ENCODE data around the gene CRTAC1.

CRTAC1 gene

DNA sequence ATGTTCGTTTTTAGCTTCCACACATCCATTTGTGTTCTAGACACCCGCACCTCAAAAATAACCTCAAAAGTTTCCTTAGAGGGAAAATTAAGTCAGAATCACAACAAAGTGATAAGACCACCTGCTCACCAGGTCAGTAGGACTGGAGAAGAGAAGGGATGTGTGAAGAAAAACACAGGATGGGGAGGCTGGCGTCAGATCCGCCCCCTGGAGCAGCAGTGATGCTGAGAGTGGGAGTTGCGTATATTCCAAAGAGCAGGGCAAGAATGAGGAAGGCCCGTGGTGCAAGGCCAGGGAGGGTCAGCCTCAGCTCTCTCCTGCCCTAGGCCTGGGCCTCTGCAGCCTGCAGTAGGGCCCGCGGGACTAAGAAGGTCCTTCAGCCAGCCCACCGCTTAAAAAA lies 28.7 kb downstream of the CRTAC1 start:
- H3K4me1 ChIP-seq (ENCODE audit: insufficient read depth, low read length): no peaks in the 10 kb centered on the region
- no peak overlapping the region for H3K9ac ChIP-seq (ENCODE audit: low read length)
- no peak overlapping the region for H3K4me3 ChIP-seq (ENCODE audit: low read depth in 1 of 2, low read length in 2 of 2)
- no peak overlapping the region for H3K27ac ChIP-seq (ENCODE audit: low read depth, low read length)
- no peaks in the 10 kb centered on the region for H3K27me3 ChIP-seq (ENCODE audit: control insufficient read depth in 1 of 2, insufficient read depth in 2 of 2, low read length in 2 of 2)
- H3K9me3 ChIP-seq (ENCODE audit: low read length): no peaks in the 10 kb centered on the region
- H3K36me3 ChIP-seq (ENCODE audit: insufficient read depth, low read length): no peaks in the 10 kb centered on the region

DNA sequence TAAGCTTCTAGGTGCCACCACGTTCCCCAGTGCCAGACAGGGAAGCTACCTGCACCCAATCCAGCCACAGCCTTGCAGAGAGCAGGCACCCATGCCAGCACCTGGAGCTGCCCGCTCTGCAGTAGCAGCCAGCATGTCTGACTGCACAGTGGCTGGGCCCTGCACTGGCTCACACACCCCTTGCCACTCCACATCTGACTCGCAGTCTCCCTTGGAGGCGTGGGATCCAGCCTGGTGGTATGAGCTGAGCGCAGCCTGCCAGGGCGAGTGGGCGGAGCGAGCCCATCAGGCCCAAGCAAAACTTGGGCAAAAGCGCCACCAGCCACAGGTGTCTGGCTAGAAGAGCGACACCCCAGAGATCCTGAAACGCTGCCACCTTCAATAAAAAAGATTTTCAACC lies 30.1 kb downstream of the CRTAC1 start:
- Histone ChIP-seq H3K9me3 (ENCODE audit: low read length) (no peaks in the 10 kb centered on the region), H3K27ac (ENCODE audit: low read depth, low read length) (no peak overlapping the region), H3K4me3 (ENCODE audit: low read depth in 1 of 2, low read length in 2 of 2) (no peak overlapping the region), H3K9ac (ENCODE audit: low read length) (no peak overlapping the region), H3K27me3 (ENCODE audit: control insufficient read depth in 1 of 2, insufficient read depth in 2 of 2, low read length in 2 of 2) (no peaks in the 10 kb centered on the region), H3K36me3 (ENCODE audit: insufficient read depth, low read length) (no peaks in the 10 kb centered on the region), H3K4me1 (ENCODE audit: insufficient read depth, low read length) (no peaks in the 10 kb centered on the region)

DNA sequence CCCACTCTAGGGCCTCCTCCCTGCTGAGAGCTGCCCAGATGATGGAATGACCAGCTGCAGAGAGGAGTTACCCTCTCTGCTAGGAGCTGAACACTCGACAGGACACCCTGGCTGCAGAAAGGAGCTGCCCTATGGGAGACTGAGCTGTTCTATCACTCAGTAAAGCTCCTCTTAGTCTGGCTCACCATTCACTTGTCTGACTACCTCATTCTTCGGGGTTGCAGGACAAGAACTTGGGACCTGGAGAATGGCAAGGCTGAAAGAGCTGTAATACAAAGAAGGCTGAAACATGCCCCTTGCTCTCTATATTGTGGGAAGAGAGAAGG lies 30.5 kb downstream of the CRTAC1 start:
- Histone ChIP-seq H3K36me3 (ENCODE audit: insufficient read depth, low read length) (no peaks in the 10 kb centered on the region), H3K27me3 (ENCODE audit: control insufficient read depth in 1 of 2, insufficient read depth in 2 of 2, low read length in 2 of 2) (no peaks in the 10 kb centered on the region), H3K4me3 (ENCODE audit: low read depth in 1 of 2, low read length in 2 of 2) (no peak overlapping the region), H3K27ac (ENCODE audit: low read depth, low read length) (no peak overlapping the region), H3K9ac (ENCODE audit: low read length) (no peak overlapping the region), H3K9me3 (ENCODE audit: low read length) (no peaks in the 10 kb centered on the region), H3K4me1 (ENCODE audit: insufficient read depth, low read length) (no peaks in the 10 kb centered on the region)

DNA sequence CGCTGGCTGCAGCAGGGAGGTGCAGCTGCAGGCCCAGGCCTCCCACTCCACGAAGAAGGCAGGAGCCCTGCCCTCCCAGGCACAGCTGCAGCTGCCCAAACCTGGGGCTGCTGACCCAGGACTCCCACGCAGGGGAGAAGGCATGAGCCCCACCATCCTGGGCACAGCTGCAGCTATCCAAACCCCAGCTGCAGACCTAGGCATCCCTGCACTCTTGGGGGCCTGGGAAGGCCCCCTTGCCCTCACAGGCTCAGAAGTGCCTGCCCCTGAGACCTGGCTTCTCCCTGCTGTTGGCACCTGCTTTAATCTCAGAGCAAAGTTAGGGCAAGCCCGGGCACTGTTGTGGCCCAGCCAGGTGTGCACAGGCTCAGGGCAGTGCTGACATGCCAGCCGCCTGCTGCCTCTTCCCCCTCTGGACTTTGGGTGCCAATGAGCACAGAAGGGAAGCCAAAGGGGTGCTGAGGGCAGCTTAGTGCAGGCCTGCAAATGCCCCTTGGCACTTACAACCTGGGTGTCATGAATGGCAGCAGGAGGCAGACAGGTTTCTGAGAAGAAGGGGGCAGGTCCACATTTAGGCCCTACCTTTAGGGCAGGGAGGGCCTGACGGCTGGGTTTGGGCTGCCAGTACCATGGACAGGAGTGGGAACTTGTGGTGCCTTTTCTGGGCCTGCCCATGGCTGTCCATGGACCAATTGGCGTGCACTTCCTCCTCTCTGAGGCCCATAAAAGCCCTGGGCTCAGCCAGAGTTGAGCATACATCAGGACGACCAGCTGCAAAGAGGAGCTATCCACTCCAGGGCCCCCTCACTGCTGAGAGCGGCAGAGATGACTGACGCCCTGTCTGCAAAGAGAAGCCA lies 31.1 kb downstream of the CRTAC1 start:
- H3K4me1 ChIP-seq (ENCODE audit: insufficient read depth, low read length): no peaks in the 10 kb centered on the region
- H3K36me3 ChIP-seq (ENCODE audit: insufficient read depth, low read length): no peaks in the 10 kb centered on the region
- no peaks in the 10 kb centered on the region for H3K27me3 ChIP-seq (ENCODE audit: control insufficient read depth in 1 of 2, insufficient read depth in 2 of 2, low read length in 2 of 2)
- H3K27ac ChIP-seq (ENCODE audit: low read depth, low read length): no peak overlapping the region
- H3K4me3 ChIP-seq (ENCODE audit: low read depth in 1 of 2, low read length in 2 of 2): no peak overlapping the region
- no peak overlapping the region for H3K9ac ChIP-seq (ENCODE audit: low read length)
- H3K9me3 ChIP-seq (ENCODE audit: low read length): no peaks in the 10 kb centered on the region

DNA sequence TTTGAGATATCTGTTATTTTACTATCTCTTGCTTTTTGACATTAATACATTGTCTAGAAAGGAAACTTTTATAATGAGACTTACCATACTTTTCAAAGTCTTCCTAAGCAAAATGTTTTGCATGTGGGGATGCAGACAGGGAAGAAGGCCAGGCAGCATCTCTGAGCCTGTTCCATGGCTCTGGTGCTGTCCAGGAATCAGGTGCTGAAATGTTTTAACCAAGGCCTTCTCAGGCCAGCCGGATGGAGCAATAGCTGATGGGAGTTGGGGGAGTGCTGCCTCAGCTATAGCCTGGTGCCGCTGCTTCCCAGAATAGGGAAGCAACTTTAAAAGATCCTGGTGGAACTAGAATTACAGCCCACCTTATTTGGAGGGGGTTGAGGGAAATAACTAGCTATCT lies 38.5 kb downstream of the CRTAC1 start:
- Histone ChIP-seq H3K9me3 (ENCODE audit: low read length) (no peaks in the 10 kb centered on the region), H3K36me3 (ENCODE audit: insufficient read depth, low read length) (no peaks in the 10 kb centered on the region), H3K4me3 (ENCODE audit: low read depth in 1 of 2, low read length in 2 of 2) (no peak overlapping the region), H3K27me3 (ENCODE audit: control insufficient read depth in 1 of 2, insufficient read depth in 2 of 2, low read length in 2 of 2) (no peaks in the 10 kb centered on the region), H3K4me1 (ENCODE audit: insufficient read depth, low read length) (no peaks in the 10 kb centered on the region), H3K9ac (ENCODE audit: low read length) (no peak overlapping the region), H3K27ac (ENCODE audit: low read depth, low read length) (no peak overlapping the region)

DNA sequence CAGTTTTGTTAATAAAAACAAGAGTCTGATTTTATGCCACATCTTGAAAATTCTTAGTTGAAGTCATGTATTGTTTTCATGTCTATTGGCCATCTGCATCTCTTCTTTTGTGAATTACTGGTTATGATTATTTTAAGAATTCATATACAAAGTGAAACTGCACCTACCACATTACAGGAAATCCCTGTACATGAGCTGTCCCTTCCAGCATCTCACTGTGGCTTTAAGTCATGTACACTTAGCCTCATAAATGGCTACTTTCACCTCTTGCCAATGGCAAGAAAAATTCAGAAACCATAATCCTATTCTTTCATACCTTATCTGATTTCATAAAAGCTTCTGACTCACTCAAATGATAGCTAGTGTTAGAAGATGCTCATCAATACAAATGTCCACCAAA lies 48.6 kb downstream of the CRTAC1 start:
- peaks cover 4 to 8% of the 10 kb centered on the region in 2 donors for H3K27me3 ChIP-seq (ENCODE audit: control insufficient read depth in 1 of 2, insufficient read depth in 2 of 2, low read length in 2 of 2)
- no peak overlapping the region for H3K9ac ChIP-seq (ENCODE audit: low read length)

DNA sequence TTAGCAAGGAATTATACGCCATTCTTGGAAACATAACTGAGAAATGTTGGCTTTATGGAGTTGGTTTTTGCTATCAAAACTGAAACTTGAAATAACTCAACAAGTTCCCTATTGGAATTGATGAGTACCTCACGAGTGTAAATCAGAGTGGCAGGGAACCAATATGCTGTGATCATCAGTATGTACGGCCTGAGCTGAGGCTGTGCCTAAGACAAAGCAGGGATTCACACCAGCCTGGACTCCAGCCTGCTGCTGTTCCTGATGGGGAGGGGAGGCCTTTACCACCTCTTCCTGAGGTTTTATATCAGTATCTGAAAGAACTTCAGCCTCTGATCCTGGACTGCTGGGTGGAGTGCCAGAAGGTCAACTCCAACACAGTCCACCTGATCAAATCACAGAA lies 52.7 kb downstream of the CRTAC1 start:
- no peak overlapping the region for H3K4me3 ChIP-seq (ENCODE audit: low read depth in 1 of 2, low read length in 2 of 2)
- H3K9me3 ChIP-seq (ENCODE audit: low read length): no peaks in the 10 kb centered on the region
- no peaks in the 10 kb centered on the region for H3K4me1 ChIP-seq (ENCODE audit: insufficient read depth, low read length)
- H3K27ac ChIP-seq (ENCODE audit: low read depth, low read length): no peak overlapping the region
- H3K27me3 ChIP-seq (ENCODE audit: control insufficient read depth in 1 of 2, insufficient read depth in 2 of 2, low read length in 2 of 2): peaks cover 4 to 42% of the 10 kb centered on the region in 2 donors
- no peaks in the 10 kb centered on the region for H3K36me3 ChIP-seq (ENCODE audit: insufficient read depth, low read length)
- H3K9ac ChIP-seq (ENCODE audit: low read length): no peak overlapping the region

More for the DNA sequence above, 48.6 kb downstream of the CRTAC1 start:
- H3K36me3 ChIP-seq (ENCODE audit: insufficient read depth, low read length): no peaks in the 10 kb centered on the region
- H3K4me1 ChIP-seq (ENCODE audit: insufficient read depth, low read length): no peaks in the 10 kb centered on the region
- no peaks in the 10 kb centered on the region for H3K9me3 ChIP-seq (ENCODE audit: low read length)
- no peak overlapping the region for H3K27ac ChIP-seq (ENCODE audit: low read depth, low read length)
- no peak overlapping the region for H3K4me3 ChIP-seq (ENCODE audit: low read depth in 1 of 2, low read length in 2 of 2)

DNA sequence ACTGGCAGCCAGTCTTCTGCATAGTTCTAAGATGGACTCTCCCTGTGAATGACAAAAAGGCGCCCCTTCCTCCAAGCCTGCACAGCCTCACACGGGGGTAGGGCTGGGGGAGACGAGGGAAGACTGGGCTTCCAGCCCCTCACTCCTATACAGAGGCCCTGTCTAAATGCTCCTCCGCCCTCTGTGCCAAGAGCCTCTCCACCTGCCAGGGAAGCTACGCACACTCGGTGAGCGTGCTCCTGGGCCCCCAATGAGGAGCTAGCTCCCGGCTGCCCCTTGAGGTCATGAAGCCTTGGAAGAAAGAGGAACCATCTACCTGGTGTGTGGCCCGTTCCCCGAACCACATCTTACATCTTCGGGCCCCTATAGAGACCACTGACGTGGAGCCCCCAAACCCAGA lies 54.8 kb downstream of the CRTAC1 start:
- Histone ChIP-seq H3K4me1 (ENCODE audit: insufficient read depth, low read length) (no peaks in the 10 kb centered on the region), H3K27me3 (ENCODE audit: control insufficient read depth in 1 of 2, insufficient read depth in 2 of 2, low read length in 2 of 2) (peaks cover 4 to 42% of the 10 kb centered on the region in 2 donors), H3K9me3 (ENCODE audit: low read length) (no peaks in the 10 kb centered on the region), H3K4me3 (ENCODE audit: low read depth in 1 of 2, low read length in 2 of 2) (no peak overlapping the region), H3K27ac (ENCODE audit: low read depth, low read length) (no peak overlapping the region), H3K36me3 (ENCODE audit: insufficient read depth, low read length) (no peaks in the 10 kb centered on the region), H3K9ac (ENCODE audit: low read length) (no peak overlapping the region)

DNA sequence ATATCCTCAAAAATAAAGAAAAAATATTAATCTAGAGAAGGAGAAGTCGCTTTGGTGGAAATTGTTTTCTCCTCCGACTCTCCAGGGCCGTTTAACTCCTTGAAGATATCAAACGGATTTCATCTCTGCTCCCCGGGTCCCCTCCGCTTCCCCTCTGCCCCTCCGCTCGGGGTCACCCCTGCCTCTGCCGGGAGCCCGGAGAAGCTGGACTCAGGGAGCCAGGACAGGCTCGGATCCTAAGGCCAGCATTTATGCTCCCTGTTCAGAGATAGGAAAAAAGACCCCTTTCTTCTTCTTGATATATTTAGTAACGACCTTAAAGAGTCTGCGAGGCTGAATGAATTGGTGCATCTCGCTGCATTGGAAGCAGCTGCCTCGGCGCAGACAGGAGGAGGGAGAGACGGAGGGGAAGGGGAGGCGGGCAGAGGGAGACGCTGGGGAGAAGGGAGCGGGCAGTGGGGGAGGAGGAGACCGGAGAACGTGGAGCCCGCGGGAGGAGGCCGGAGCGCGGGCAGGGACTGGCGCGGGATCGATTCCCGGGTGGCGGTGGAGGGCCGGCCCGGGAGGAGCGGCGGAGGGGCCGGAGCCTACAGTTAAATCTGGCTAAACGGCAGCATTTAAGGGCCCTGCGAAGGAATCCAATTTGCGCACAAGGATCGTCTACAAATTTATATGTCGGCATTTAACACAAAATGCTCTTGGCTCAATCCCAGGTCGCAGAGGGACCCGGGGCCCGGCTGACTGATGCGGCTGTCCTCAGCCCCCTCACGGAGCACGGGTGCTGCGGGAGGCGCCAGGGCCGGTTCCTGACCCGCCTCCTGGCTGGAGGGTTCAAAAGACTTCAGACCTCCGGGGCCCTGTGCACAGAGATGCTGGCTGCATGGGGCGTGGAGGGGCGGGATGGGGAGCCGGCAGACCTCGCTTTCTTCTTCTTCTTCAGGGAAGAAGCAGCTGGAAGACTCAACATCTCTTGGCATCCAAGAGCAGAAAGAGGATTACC lies 55.6 kb downstream of the CRTAC1 start:
- Histone ChIP-seq H3K27ac (ENCODE audit: low read depth, low read length) (no peak overlapping the region), H3K36me3 (ENCODE audit: insufficient read depth, low read length) (no peaks in the 10 kb centered on the region), H3K27me3 (ENCODE audit: control insufficient read depth in 1 of 2, insufficient read depth in 2 of 2, low read length in 2 of 2) (peaks cover 4 to 42% of the 10 kb centered on the region in 2 donors), H3K9ac (ENCODE audit: low read length) (no peak overlapping the region), H3K9me3 (ENCODE audit: low read length) (no peaks in the 10 kb centered on the region), H3K4me3 (ENCODE audit: low read depth in 1 of 2, low read length in 2 of 2) (no peak overlapping the region), H3K4me1 (ENCODE audit: insufficient read depth, low read length) (no peaks in the 10 kb centered on the region)

DNA sequence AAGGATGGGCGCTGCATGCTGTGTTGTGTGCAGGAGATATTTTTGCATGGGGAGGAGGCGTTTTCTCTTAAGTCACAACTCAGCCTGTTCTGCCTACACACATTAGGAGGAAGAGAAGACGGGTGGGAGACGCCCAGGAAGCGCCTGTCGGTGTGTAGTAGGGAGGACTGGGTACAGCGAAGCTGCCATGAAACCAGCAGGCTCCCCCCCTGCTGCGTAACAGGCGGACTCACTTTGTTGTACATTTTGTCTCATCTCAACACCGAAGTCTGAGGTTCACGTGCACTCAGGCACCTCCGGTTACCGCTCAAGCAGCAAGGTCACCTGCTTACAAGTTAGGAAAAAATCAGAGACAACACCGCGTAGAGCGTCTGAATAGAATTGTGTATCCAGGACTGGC lies 56.3 kb downstream of the CRTAC1 start:
- Histone ChIP-seq H3K27me3 (ENCODE audit: control insufficient read depth in 1 of 2, insufficient read depth in 2 of 2, low read length in 2 of 2) (peaks cover 4 to 42% of the 10 kb centered on the region in 2 donors), H3K9ac (ENCODE audit: low read length) (no peak overlapping the region), H3K9me3 (ENCODE audit: low read length) (no peaks in the 10 kb centered on the region), H3K4me1 (ENCODE audit: insufficient read depth, low read length) (no peaks in the 10 kb centered on the region), H3K36me3 (ENCODE audit: insufficient read depth, low read length) (no peaks in the 10 kb centered on the region), H3K27ac (ENCODE audit: low read depth, low read length) (no peak overlapping the region), H3K4me3 (ENCODE audit: low read depth in 1 of 2, low read length in 2 of 2) (no peak overlapping the region)

DNA sequence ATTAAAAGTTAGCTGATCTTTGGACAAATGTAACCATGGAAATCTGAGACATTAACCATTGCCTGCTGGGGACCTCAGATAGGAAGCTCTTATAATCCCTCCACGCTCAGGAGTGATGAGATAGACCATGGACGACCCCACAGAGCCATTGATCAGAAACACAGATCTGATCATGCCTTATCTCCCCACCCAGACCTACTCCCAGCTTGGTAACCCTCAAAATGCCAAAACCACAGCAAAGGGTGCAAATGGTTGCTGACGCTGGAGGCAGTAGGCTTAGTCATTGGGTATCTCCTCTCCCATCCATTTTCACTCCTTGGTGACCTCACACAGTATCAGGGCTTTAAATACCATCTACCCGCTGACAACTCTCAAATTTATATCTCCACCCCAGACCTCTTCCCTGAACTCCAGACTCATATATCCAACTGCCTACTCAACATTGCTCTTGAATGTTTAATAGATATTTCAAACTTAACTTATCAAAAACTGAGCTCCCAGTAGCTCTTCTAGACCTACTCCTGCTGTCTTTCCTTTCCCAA lies 60.8 kb downstream of the CRTAC1 start:
- no peak overlapping the region for H3K27ac ChIP-seq (ENCODE audit: low read depth, low read length)
- no peaks in the 10 kb centered on the region for H3K36me3 ChIP-seq (ENCODE audit: insufficient read depth, low read length)
- peaks cover 0 to 18% of the 10 kb centered on the region in 2 donors for H3K27me3 ChIP-seq (ENCODE audit: control insufficient read depth in 1 of 2, insufficient read depth in 2 of 2, low read length in 2 of 2)

More for the DNA sequence above, 60.8 kb downstream of the CRTAC1 start:
- Histone ChIP-seq H3K4me1 (ENCODE audit: insufficient read depth, low read length) (no peaks in the 10 kb centered on the region), H3K9ac (ENCODE audit: low read length) (no peak overlapping the region), H3K4me3 (ENCODE audit: low read depth in 1 of 2, low read length in 2 of 2) (no peak overlapping the region), H3K9me3 (ENCODE audit: low read length) (no peaks in the 10 kb centered on the region)

Data from muscle layer of colon (tissue), 2 donors.